Activated CD4-positive, alpha-beta T cell treated with anti-CD3 and anti-CD28 coated beads, Interleukin-2, Interleukin-6, amounts not matched to agents 100 ng/mL and 50 ng/mL, durations not matched to agents 16 hours and 8 hours (primary cell): ENCODE measurements around the gene IPP.
"Not testable (repeated sequence)": the region's sequence is repeated elsewhere in the genome, so short reads cannot be mapped to it uniquely, and the experiment has no call there.

ENCODE experiments used
- DNase-seq: peaks from one replicate; pipeline ENCODE4 v3.0.0-alpha.2; 2020

IPP gene

DNA sequence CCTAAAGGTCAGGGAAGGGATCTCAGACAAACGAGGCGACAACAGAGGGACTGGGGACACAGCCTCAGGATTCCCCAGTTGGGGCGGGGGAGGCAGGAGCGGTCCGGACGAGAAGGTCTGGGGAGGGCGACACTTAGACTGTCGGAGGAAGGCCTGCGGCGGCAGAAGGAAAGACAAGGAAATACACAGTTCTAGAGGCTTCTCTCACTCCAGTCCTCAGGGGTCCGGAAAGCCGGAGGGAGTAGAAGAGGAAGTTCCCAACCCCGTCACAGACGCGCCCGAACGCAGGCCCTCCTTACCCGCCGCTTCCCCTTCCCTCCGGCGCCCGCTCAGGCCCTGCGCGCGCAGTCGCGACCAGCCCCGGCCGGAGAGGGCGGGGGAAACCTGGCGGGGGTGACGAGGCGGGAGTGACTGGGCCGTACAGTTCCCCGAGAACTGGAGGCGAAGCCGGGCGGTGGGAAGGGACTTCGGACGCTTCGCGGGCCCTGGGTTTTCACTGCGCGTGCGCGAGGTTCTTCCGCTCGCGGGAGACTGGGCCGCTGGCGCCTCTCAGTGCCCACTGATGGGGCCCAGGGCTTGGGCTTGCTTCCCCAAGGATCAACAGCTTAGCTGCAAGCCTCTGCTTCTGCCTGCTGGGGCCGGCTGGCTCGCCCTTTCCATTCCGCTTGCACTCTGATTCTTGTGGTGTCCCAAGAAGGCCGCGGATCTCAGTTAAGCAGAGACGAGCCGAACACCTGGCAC, at the start of gene IPP:
IPP (minus strand) TSS at position 356 of the 741 bp plus-strand sequence. CDS start 4,242 bp downstream, outside the sequence.
- peak; percentile 98 for DNase-seq

- DNase-seq, result no peak
These were observed 46.5 kb upstream of the IPP start for GRCh38 chr1:45796946-45797345.

GRCh38 chr1:45796381-45796780, 45.9 kb upstream of the IPP start:
- no peak for DNase-seq

GRCh38 chr1:45793942-45794604, 43.6 kb upstream of the IPP start:
- no peak for DNase-seq

DNA sequence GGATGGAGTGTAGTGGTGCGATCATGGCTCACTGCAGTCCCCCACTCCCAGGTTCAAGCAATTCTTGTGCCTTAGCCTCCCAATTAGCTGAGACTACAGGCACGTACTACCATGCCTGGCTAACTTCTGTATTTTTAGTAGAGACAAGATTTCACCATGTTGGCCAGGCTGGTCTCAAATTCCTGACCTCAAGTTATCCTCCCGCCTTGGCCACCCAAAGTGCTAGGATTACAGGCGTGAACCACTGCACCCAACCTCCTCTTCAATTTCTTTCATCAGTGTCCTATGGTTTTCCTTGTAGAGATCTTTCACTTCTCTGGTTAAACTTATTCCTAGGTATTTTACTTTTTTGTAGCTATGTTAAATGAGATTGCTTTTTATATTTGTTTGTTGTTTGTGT, 42.3 kb upstream of the IPP start:
- no peak for DNase-seq

- DNase-seq, result no peak
These were observed 39.1 kb upstream of the IPP start for GRCh38 chr1:45789601-45790000.

DNA sequence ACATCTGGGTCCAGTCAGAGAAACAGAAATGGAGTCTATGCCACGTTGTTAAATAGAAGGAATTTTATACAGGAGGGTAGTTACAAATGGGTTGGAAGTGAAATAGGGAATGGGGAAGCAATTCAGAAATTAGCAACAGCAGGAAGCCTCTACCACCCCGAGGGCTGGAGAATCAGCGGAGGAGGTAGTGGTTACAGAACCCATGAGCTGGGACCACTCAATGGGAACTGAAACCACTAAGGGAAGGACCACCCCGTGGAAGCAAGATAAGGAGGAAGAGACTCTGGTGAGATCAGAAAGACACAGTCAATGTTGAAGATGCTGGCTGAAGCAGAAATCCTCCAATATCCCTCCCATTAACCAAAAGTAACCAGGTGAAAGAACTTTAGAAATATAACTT, 37.5 kb upstream of the IPP start:
- DNase-seq, result no peak

DNA sequence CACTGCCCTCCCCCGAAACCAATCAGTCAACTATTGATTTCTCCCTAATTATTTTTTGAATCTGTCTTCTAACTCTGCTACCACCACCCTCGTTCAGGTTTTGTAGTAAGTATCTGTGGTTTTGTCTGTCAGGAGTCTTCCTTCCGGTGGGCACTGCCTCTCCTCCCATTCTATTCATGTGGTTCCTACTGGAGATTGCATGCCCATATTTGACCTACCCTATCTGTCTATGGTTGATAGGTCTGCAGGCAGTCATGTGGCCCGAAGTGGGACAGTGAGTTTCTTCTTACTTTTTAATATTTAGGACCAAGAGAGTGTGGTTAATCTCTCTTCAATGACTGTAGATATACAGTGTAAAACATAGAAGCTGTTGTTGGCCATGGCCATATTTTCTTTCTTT, 35.1 kb upstream of the IPP start:
- DNase-seq, result peak; percentile 68

- DNase-seq, result no peak
These were observed 25.3 kb upstream of the IPP start for GRCh38 chr1:45775794-45776193.

DNA sequence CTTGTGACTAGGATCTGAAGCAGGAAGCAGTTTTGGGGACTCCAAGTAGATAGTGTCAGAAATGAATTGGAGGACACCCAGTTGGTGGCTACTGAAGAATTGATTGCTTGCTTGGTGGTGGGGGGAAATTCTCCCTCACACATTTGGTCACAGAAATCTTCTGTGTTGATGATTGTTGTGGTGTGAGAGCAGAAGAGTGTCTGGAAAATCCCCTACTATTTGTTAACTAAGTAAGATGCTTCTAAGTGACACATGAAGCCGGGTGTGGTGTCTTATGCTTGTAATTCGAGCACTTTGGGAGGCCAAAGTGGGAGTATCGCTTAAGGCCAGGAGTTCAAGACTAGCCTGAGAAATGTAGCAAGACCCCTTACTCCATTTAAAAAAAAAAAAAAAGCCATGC, 22.5 kb upstream of the IPP start:
- no peak for DNase-seq

GRCh38 chr1:45769261-45769932, 18.9 kb upstream of the IPP start:
- DNase-seq, result no peak

GRCh38 chr1:45767035-45767434, 16.6 kb upstream of the IPP start:
- DNase-seq, result no peak

DNA sequence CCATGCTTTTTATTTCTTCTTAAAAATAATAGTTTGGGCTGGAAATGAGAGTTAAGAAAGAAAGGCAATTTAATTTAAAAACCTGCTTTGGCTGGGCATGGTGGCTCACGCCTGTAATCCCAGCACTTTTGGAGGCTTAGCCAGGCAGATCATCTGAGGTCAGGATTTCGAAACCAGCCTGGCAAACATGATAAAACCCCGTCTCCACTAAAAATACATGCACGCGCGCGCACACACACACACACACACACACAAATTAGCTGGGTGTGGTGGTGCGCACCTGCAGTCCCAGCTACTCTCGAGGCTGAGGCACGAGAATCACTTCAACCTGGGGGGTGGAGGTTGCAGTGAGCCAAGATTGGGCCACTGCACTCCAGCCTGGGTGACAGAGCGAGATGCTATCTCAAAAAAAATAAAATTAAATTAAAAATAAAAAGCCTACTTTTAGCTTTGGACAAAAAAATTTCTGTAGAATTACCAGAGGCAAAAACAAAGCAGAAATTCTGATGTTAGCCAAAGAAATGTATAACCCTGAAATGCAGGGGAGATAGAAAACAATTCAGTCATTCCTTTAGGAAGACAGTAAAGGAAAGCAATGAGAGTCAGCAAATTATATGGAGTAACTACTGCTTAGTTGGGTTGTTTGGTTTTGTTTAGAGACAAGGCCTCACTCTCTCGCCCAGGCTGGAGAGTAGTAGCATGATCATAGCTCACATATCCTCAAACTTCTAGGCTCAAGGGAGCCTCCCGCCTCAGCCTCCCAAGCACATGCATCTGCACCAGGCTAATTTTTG, 15.7 kb upstream of the IPP start:
- no peak for DNase-seq

DNA sequence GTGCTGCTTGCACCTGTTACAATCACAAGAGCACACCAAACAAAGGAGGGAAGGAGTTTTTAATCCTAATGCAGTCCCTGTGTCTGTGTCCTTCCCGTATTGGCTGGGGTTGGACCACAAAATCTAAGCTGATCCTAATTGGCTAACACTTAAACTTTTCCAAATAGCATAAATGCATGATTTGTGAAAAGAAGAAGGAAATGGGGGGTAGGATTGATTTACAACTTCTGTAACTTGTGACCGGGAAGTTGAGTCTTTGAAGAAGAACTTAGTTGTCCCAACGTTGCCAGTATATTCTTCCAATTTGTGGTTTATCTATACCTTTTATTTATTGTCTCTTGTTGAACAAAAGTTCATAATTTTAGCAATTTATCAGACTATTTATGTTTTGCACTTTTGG, 11.8 kb upstream of the IPP start:
- no peak for DNase-seq

- DNase-seq, result no peak
These were observed 5.2 kb upstream of the IPP start for GRCh38 chr1:45755697-45756096.

DNA sequence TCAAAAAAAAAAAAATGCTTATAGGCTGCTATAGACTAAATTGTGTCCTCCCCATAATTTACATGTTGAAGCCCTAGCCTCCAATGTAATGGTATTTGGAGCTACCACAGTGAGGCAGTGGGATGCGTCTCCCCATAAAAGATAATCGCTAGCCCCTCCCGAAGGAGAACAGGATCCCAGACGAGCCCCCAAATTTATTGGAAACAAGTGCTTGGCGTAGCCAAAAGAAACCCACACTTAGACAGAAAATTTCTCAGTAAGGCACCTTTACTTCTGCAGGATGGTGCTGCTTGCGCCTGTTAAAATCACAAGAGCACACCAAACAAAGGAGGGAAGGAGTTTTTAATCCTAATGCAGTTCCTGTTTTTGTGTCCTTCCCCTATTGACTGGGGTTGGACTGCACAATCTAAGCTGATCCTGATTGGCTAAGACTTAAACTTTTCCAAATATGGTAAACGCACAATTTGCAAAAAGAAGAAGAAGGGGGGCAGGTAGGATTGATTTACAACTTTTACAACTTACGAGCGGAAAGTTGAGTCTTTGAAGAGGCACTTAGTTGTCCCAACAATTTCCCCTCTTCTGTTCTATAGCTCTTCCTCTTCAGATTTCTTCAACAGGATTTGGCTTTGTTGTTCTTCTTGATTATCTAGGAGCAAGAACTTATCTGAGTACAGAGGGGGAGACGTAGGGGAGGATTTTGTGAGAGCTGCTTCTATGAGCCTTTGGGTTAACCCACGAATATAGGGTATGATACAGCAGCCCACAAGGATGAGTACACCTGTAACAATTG, 3.0 kb upstream of the IPP start:
- no peak for DNase-seq

- DNase-seq, result peak; percentile 3
These were observed 2.1 kb upstream of the IPP start for GRCh38 chr1:45752441-45753052.

DNA sequence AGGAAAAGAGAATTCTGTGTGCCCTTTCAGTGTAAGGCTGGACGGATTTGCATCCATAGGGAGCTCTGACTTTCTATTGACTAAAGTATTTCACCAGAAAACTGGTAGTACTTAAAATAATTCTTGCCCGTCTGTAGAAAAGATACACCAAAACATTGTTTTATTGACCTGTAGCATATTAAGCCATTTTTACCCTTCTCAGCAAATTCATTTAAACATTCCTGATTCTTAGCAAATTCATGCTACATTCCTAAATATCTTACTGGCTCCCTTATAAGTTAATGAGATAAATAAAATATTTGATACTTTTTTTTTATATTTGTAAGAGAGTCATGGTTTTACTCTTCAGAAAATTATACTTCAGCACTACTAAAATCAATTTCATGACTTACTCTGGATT, 1.6 kb upstream of the IPP start:
- DNase-seq, result no peak

DNA sequence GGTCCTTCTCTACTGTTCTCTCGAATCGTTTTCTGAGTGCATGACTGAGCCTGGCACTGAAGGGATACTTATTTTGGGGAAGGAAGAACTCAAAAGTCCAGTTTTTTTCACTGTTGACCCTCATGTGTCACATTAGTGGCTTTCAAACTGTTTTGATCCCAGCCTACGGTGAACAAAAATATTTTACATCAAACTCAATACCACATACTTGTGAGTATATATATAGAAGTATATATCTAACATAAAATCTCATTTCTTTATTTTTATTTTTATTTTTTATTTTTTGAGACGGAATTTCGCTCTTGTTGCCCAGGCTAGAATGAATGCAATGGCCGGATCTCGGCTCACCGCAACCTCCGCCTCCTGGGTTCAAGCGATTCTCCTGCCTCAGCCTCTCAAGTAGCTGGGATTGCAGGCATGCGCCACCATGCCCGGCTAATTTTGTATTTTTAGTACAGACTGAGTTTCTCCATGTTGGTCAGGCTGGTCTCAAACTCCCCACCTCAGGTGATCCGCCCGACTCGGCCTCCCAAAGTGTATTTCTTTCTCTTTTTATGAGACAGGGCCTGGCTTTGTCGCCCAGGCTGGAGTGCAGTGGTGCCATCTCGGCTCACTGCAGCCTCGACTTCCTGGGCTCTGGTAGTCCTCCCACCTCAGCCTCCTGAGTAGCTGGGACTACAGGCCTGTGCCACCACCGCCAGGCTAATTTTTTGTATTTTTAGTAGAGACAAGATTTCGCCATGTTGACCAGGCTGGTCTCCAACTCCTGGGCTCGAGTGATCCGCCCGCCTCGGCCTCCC, 786 bp upstream of the IPP start:
- not testable (repeated sequence) for DNase-seq

DNA sequence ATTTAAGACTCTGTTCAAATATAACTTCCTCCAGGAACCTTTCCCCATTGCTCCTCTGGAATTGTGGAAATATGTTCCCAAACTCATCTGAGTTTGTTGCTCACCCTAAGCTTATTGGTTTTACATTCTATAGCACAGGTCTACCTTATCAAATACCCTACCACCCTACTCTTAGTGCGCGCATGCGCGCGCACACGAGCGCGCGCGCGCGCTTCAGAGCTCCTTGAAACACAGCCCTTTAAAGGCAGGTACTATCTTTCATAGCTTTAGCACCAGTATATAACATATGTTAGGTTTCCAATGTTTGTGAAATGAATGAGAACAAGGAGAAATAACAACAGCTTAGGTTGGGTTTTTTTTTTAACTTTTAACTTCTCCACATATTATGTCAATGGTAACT, 3.5 kb downstream of the IPP start:
- no peak for DNase-seq

GRCh38 chr1:45739641-45740156, 10.8 kb downstream of the IPP start:
- not testable (repeated sequence) for DNase-seq
